Liver (tissue), 9 donors: ENCODE data around the gene CREB3L2. TPM values are rescaled to one million over a fixed set of nuclear protein-coding genes. Genes with fewer than 3 reads are reported as not detected.

Experiments
- DNase-seq: peaks from one replicate; pipeline ENCODE4 v3.0.0-alpha.2; 2017; ENCODE audit warnings: low spot score
- H3K27ac ChIP-seq, 2 donors: one replicate each; pipeline ENCODE4 v1.7.0; 2013; ENCODE audit warnings: inconsistent platforms in 2 of 2, low read length in 2 of 2, control low read depth in 1 of 2, low read depth in 1 of 2, mild to moderate bottlenecking in 1 of 2
- H3K27me3 ChIP-seq, 4 donors: one replicate each; pipeline versions ENCODE4 v1.6.1 to v1.7.0; 2013; ENCODE audit warnings: low read length in 3 of 4, inconsistent platforms in 1 of 4, mild to moderate bottlenecking in 1 of 4, moderate library complexity in 1 of 4; ENCODE audit not compliant: control insufficient read depth in 4 of 4, insufficient read depth in 4 of 4
- H3K36me3 ChIP-seq, 4 donors: one replicate each; pipeline versions ENCODE4 v1.6.1 to v1.7.0; 2013; ENCODE audit warnings: low read length in 3 of 4, mild to moderate bottlenecking in 3 of 4, low read depth in 1 of 4, moderate library complexity in 1 of 4; ENCODE audit not compliant: control insufficient read depth in 4 of 4, insufficient read depth in 3 of 4
- H3K4me1 ChIP-seq, 4 donors: one replicate each; pipeline versions ENCODE4 v1.6.1 to v1.7.0; 2013; ENCODE audit warnings: low read length in 3 of 4, mild to moderate bottlenecking in 3 of 4, moderate library complexity in 1 of 4; ENCODE audit not compliant: control insufficient read depth in 4 of 4, insufficient read depth in 4 of 4
- H3K4me3 ChIP-seq, 3 donors: one replicate each; pipeline versions ENCODE4 v1.6.1 to v1.7.0; 2013; ENCODE audit warnings: low read length in 3 of 3, control low read depth in 1 of 3, low read depth in 1 of 3, mild to moderate bottlenecking in 1 of 3
- H3K9ac ChIP-seq, 2 donors: one replicate each; pipeline ENCODE4 v1.7.0; 2013; ENCODE audit warnings: low read length in 2 of 2, mild to moderate bottlenecking in 2 of 2, moderate library complexity in 2 of 2, control low read depth in 1 of 2, low read depth in 1 of 2
- H3K9me3 ChIP-seq, 4 donors: one replicate each; pipeline versions ENCODE4 v1.6.1 to v1.7.0; 2013; ENCODE audit warnings: low read length in 3 of 4; ENCODE audit not compliant: control insufficient read depth in 4 of 4
- ATF3 ChIP-seq: IDR thresholded peaks from 2 replicates; pipeline ENCODE4 v1.6.1; 2016; ENCODE audit warnings: antibody characterized with exemption
- EGR1 ChIP-seq, 2 donors: IDR thresholded peaks; 2 replicates each; pipeline ENCODE4 v1.6.1; 2016 to 2018; ENCODE audit warnings: antibody characterized with exemption in 2 of 2, low read depth in 2 of 2
- FOXA1 ChIP-seq: IDR thresholded peaks from 2 replicates; pipeline ENCODE4 v1.6.1; 2016; ENCODE audit warnings: antibody characterized with exemption
- FOXA2 ChIP-seq: IDR thresholded peaks from 2 replicates; pipeline ENCODE4 v1.6.1; 2016; ENCODE audit warnings: antibody characterized with exemption
- HNF4A ChIP-seq, 2 donors: conservative IDR thresholded peaks; 2 replicates each; pipeline ENCODE4 v1.6.1; 2016; ENCODE audit warnings: antibody characterized with exemption in 2 of 2, mild to moderate bottlenecking in 2 of 2
- HNF4G ChIP-seq: IDR thresholded peaks from 2 replicates; pipeline ENCODE4 v1.6.1; 2016; ENCODE audit warnings: antibody characterized with exemption
- JUND ChIP-seq, 2 donors: IDR thresholded peaks; 2 replicates each; pipeline ENCODE4 v1.6.1; 2016; ENCODE audit warnings: antibody characterized with exemption in 2 of 2
- NR2F2 ChIP-seq: IDR thresholded peaks from 2 replicates; pipeline ENCODE4 v1.6.1; 2016; ENCODE audit warnings: antibody characterized with exemption
- RAD21 ChIP-seq, 2 donors: IDR thresholded peaks; 2 replicates each; pipeline ENCODE4 v1.6.1; 2016; ENCODE audit warnings: antibody characterized with exemption in 2 of 2, mild to moderate bottlenecking in 2 of 2
- REST ChIP-seq: IDR thresholded peaks from 2 replicates; pipeline ENCODE4 v1.6.1; 2016; ENCODE audit warnings: antibody characterized with exemption, mild to moderate bottlenecking
- RXRA ChIP-seq, 2 donors: IDR thresholded peaks; 2 replicates each; pipeline ENCODE4 v1.6.1; 2017 to 2018; ENCODE audit warnings: antibody characterized with exemption in 2 of 2, mild to moderate bottlenecking in 1 of 2
- TAF1 ChIP-seq: conservative IDR thresholded peaks from 2 replicates; pipeline ENCODE4 v1.6.1; 2016; ENCODE audit warnings: antibody characterized with exemption, mild to moderate bottlenecking
- YY1 ChIP-seq: IDR thresholded peaks from 2 replicates; pipeline ENCODE4 v1.6.1; 2016; ENCODE audit warnings: antibody characterized with exemption, mild to moderate bottlenecking
- WGBS: extraction: QIAGEN DNeasy Blood & Tissue Kit; methylation state at CpG from one replicate; pipeline ENCODE4 v1.1.7; 2013; 5-methylcytosine and 5-hydroxymethylcytosine counted together
- polyA plus RNA-seq, 2 donors: library from polyadenylated mRNA; stranded (reverse) in 1 of 2; unstranded in 1 of 2; fragments of 200-250 nt in 1 of 2; fragments of >200 nt in 1 of 2; fragmentation: Nextera tagmentation in 1 of 2; extraction: Ambion mirVana in 1 of 2; gene quantifications; one replicate each; pipeline versions ENCODE4 v1.2.1 to v1.2.3, GENCODE V29; 2013 to 2015
- total RNA-seq, 2 donors: library from RNA; depleted of rRNA; stranded (reverse); fragments of >200 nt; gene quantifications; one replicate each; pipeline ENCODE4 v1.2.3, GENCODE V29; 2014
- TF ChIP-seq, protein P1 (sequence below): fragments of 150-350 bp; IDR thresholded peaks from 2 replicates; pipeline ENCODE4 v1.5.1; 2017; ENCODE audit warnings: improper control_type of control experiment, low read depth, low read length; ENCODE audit not compliant: missing input control
- TF ChIP-seq, protein P2 (sequence below): IDR thresholded peaks from 2 replicates; pipeline ENCODE4 v1.6.1; 2016; ENCODE audit warnings: antibody characterized with exemption
- donor health status: healthy.
- donor health status: healthy.
- donor health status: healthy.
- donor health status: healthy.
- donor health status: healthy.

CREB3L2 gene
- total and polyA plus RNA-seq, 4 donors = 6.7 to 16.6 (median 9.9) TPM

- H3K9ac ChIP-seq = no peak overlapping the region
- no peak overlapping the region for H3K27ac ChIP-seq
- H3K27me3 ChIP-seq = no peaks in the 10 kb centered on the region
- H3K36me3 ChIP-seq = no peaks in the 10 kb centered on the region
- H3K4me3 ChIP-seq = no peak overlapping the region
- 83% methylated on average over 2 of the region's 2 CpGs for WGBS
- no peaks in the 10 kb centered on the region for H3K9me3 ChIP-seq
- peaks cover 3 to 56% (median 44%) of the 10 kb centered on the region in 4 donors for H3K4me1 ChIP-seq
- DNase-seq = no peak
- no peak for TF ChIP-seq FOXA2
These were observed 49.5 kb downstream of the CREB3L2 start for GRCh38 chr7:137952426-137952805.

GRCh38 chr7:137951700-137952425 is 50.0 kb downstream of the CREB3L2 start:
- Histone ChIP-seq H3K9ac (no peak overlapping the region), H3K27me3 (no peaks in the 10 kb centered on the region), H3K4me1 (peaks cover 3 to 53% (median 39%) of the 10 kb centered on the region in 4 donors), H3K27ac (no peak overlapping the region), H3K4me3 (no peak overlapping the region), H3K9me3 (no peaks in the 10 kb centered on the region), H3K36me3 (no peaks in the 10 kb centered on the region)
- DNase-seq = no peak
- TF ChIP-seq FOXA1 (no peak), RXRA (IDR thresholded peaks at IDR 0.05) (no peak), HNF4G (no peak), TAF1 (no peak), JUND (IDR thresholded peaks at IDR 0.05) (no peak), HNF4A (conservative IDR thresholded peaks at IDR 0.05) (no peak), RAD21 (IDR thresholded peaks at IDR 0.05) (no peak), FOXA2 (no peak), REST (no peak), NR2F2 (no peak), ATF3 (no peak), EGR1 (IDR thresholded peaks at IDR 0.05; ENCODE audit: low read depth in 2 of 2) (no peak), YY1 (no peak)
- TF ChIP-seq, protein P1, sequence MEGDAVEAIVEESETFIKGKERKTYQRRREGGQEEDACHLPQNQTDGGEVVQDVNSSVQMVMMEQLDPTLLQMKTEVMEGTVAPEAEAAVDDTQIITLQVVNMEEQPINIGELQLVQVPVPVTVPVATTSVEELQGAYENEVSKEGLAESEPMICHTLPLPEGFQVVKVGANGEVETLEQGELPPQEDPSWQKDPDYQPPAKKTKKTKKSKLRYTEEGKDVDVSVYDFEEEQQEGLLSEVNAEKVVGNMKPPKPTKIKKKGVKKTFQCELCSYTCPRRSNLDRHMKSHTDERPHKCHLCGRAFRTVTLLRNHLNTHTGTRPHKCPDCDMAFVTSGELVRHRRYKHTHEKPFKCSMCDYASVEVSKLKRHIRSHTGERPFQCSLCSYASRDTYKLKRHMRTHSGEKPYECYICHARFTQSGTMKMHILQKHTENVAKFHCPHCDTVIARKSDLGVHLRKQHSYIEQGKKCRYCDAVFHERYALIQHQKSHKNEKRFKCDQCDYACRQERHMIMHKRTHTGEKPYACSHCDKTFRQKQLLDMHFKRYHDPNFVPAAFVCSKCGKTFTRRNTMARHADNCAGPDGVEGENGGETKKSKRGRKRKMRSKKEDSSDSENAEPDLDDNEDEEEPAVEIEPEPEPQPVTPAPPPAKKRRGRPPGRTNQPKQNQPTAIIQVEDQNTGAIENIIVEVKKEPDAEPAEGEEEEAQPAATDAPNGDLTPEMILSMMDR = no peak
- TF ChIP-seq, protein P2, sequence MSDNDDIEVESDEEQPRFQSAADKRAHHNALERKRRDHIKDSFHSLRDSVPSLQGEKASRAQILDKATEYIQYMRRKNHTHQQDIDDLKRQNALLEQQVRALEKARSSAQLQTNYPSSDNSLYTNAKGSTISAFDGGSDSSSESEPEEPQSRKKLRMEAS = no peak
- 95% methylated on average over 7 of the region's 7 CpGs for WGBS
